GM19438 (cell line): Measurements from ENCODE around the gene RASSF3.
"Not testable (repeated sequence)": the region's sequence is repeated elsewhere in the genome, so short reads cannot be mapped to it uniquely, and the experiment has no call there.

Experiments used
- ATAC-seq: cut with Tn5 transposase; IDR thresholded peaks from one replicate; pipeline ENCODE4 v1.9.1; 2021; ENCODE audit warnings: low read depth; ENCODE audit not compliant: unreplicated experiment

Gene RASSF3

GRCh38 chr12:64685605-64686004 lies 75.3 kb downstream of the RASSF3 start:
- no peak for ATAC-seq

GRCh38 chr12:64687816-64688215 lies 77.5 kb downstream of the RASSF3 start:
- ATAC-seq: no peak

- no peak for ATAC-seq
Measured at GRCh38 chr12:64688219-64688618, 77.9 kb downstream of the RASSF3 start.

GRCh38 chr12:64688715-64689114 lies 78.4 kb downstream of the RASSF3 start:
- no peak for ATAC-seq

DNA sequence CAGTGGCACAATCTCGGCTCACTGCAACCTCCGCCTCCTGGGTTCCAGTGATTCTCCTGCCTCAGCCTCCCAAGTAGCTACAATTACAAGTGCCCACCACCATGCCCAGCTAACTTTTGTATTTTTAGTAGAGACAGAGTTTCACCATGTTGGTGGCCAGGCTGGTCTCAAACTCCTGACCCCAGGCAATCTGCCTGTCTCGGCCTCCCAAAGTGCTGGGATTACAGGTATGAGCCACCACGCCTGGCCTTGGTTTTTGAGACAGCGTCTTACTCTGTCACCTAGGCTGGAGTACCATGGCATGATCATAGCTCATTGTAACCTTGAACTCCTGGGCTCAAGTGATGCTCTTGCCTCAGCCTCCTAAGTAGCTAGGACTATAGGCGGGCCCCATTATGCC lies 79.9 kb downstream of the RASSF3 start:
- not testable (repeated sequence) for ATAC-seq

- ATAC-seq: no peak
Measured at GRCh38 chr12:64691227-64691794, 81.0 kb downstream of the RASSF3 start.

DNA sequence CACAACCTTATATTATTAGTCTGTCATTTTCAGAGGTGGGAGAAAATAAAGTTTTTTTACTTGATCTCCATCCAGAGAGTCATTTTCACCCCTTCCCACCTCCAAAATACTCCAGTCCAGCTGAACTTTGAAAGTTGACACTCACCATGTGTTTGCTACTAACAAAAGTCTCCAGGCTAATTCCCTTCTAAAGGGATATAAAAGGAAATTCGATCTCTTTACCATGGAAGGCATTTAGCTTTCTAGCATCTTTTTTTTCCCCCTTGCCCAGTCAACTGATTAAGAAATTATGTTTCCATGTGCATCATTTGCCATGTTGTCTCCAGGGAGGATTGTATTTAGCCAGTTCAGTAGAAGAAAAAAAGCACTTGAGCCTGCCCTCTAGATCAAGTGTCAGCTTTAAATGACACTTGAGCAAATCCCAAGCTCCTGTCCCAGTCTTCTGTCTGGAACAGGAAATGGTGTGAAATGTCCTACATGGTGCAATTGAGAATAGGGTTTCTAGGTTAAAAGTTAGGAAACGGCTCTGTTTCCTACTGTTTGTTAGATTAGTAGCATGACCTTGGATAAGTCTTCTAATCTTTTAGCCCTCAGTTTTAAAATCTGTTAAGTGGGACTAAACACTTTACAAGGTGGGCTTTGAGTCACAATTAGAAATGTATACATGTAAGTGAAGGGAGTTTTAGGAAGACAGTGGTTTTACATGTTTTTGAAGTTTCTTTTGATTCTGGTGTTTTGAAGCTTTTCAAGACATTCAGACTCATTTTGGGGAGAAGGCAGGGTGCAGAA lies 81.7 kb downstream of the RASSF3 start:
- no peak for ATAC-seq

- ATAC-seq: no peak
Measured at GRCh38 chr12:64694130-64695040, 84.1 kb downstream of the RASSF3 start.

- ATAC-seq: no peak
Measured at GRCh38 chr12:64695550-64695949, 85.3 kb downstream of the RASSF3 start.

- ATAC-seq: no peak
Measured at GRCh38 chr12:64696080-64696741, 85.9 kb downstream of the RASSF3 start.

DNA sequence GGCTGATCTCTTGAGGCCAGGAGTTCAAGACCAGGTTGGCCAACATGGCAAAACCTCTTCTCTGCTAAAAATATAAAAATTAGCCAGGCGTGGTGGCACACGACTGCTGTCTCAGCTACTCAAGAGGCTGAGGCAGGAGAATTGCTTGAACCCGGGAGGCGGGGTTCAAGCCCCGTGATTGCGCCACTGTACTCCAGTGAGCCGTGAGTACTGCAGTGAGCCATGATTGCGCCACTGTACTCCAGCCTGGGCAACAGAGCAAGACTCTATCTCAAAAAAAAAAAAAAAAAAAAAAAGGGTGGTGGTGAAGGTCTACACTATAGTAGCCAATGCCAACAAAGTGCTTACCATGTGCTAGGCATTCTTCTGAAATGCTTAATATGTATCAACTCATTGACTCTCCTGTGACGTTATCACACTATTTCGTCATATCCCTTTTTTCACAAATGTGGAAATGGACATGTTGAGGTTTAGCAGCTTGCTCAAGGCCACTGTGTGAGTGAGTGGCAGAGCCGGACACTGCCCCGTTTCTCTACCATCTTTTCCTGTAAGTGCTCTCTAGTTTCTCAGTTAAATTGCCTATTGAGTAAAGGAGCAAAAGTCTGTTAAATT lies 89.3 kb downstream of the RASSF3 start:
- ATAC-seq: no peak

DNA sequence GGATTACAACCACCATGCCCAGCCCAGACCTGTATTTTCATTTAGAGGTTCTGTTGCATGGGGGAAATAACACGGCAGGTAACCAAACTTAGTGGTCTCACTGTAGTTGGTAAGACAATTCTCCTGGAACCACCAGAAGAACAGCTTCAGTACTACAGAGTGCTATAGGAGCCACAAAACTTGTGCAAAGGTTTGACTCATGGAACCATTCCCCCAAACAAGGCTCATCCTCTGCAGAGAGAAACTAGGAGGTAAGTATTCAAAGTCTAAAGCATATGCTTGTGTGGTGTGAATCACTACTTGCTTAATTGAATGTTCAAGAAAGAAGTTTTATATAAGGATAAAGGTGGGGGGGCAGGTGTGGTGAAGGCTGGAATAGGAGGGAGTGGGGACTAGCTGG lies 90.2 kb downstream of the RASSF3 start:
- ATAC-seq: no peak

DNA sequence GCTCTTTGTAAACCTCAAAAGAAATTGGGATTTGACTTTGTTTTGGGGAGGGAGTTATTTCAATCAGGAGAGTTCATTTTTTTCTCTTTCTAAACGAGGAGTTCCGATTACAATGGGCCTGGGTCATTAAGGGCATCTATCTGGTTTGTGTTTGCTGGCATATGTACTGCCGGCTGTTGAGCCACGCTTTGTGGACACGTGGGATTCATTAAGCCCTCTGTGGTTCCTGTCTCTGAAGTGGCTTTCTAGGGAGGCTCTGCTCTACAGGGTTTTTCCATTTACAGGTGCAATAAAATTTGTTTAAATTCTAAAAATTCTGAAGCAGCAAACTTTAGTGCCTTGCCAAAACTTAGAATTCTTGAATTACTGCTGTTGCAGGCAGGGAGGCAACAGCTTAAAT lies 91.0 kb downstream of the RASSF3 start:
- no peak for ATAC-seq

GRCh38 chr12:64706306-64706705 lies 96.0 kb downstream of the RASSF3 start:
- no peak for ATAC-seq

- ATAC-seq: no peak
Measured at GRCh38 chr12:64706857-64707256, 96.6 kb downstream of the RASSF3 start.

GRCh38 chr12:64707362-64707761 lies 97.1 kb downstream of the RASSF3 start:
- ATAC-seq: no peak

DNA sequence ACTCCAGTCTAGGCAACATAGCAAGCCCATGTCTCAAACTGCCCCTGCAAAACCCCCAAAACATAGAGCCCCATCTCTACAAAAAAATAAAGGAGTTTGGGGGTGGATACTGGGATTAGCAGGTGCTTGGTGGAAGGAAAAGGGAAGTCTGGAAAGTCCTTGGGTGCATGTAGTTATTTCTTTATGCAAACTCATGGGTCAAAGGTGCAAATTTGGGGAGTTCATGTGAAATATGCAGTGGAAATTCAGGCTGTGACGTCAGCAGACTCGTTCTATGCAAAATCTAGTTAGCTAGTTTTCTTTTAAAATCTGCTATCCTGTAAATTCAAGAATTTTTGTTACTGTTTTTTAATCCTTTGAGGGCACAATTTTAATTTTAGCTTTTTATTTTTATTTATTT lies 97.6 kb downstream of the RASSF3 start:
- no peak for ATAC-seq

- no peak for ATAC-seq
Measured at GRCh38 chr12:64709429-64709828, 99.1 kb downstream of the RASSF3 start.

DNA sequence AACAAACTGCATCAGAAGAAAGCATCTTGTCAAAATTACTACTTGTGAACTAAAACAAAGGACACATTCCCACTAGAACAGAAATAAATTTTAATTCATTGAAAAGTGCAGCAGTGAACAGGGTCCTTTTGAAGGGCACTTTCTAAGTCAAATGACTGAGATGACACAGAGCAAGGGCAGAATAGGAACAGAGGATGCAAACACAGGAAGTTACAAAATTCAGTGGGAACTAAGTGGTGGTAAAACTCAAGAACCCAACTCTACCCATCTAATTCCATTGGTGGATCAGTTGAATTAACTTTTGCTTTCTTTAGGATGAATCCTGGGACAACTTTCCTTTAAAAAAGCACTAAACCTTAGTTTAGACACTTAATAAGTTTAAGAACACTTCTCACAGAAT lies 103.1 kb downstream of the RASSF3 start:
- no peak for ATAC-seq

DNA sequence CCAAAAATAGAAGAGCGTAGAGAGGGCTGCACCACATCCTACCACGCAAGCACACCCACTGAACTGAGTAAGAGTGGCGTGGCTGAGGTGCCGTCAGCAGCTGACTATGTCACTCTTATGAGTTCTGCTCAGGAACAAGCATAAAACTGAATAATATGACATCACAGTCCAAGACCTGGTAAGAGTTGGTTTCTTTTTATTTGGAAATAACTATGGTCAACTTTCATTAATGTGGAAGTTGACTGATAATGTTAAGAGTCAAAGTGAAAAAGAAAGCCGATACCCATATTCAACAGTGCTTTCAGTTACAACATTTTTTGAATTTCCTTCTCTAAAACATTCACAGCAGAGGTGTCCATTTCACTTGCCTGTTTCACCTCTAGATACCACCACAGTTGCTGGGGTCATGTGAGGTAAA lies 104.3 kb downstream of the RASSF3 start:
- peak; percentile 55 for ATAC-seq
